HCT116 (cell line): ENCODE measurements around the gene PRXL2A. TPM values are rescaled to one million over a fixed set of nuclear protein-coding genes. Genes with fewer than 3 reads are reported as not detected.

Source experiments
- ATAC-seq: fragments of 200-7000 bp; cut with Tn5 transposase; 2 replicates; pipeline ENCODE4 v1.9.1; 2020; ENCODE audit warnings: mild to moderate bottlenecking, moderate library complexity
- BruUV-seq: library from RNA; stranded (reverse); fragments of 400-500 nt; replicated peaks from 2 replicates; lab custom pipeline; 2021; lab: Mats Ljungman, UMichigan
- CTCF ChIA-PET: fragments of 300-600 bp; sonication (Branson Sonifier 250); formaldehyde crosslinking; loops from one replicate; lab custom pipeline; 2021; ENCODE audit warnings: antibody characterized with exemption; lab: Charles Lee
- POLR2A ChIA-PET: fragments of 300-600, 350-600 bp; sonication (Branson Sonifier 250); formaldehyde crosslinking; loops from one replicate; lab custom pipeline; 2021; ENCODE audit warnings: antibody characterized with exemption; lab: Charles Lee
- RAD21 ChIA-PET, 2 experiments: fragments of 300-600 bp; sonication (Branson Sonifier 250); formaldehyde crosslinking; loops; one replicate each; lab custom pipeline; 2023; ENCODE audit warnings: low total read pairs in 2 of 2; ENCODE audit not compliant: uncharacterized antibody in 2 of 2, unreplicated experiment in 2 of 2, low non-redundant PET in 1 of 2; lab: Charles Lee
- DNase-seq: peaks from one replicate; pipeline ENCODE4 v3.0.0-alpha.2; 2010; ENCODE audit warnings: low read depth, low spot score
- H2AFZ ChIP-seq: fragments of 200-600 bp; shearing (Covaris generic), sonication (generic); 2 replicates; pipeline ENCODE4 v1.6.1; 2017; ENCODE audit warnings: low read depth, mixed run types, mixed read lengths, antibody characterized with exemption, low read length; ENCODE audit not compliant: poor library complexity, severe bottlenecking
- H3K27ac ChIP-seq: 2 replicates; pipeline ENCODE4 v1.5.1; 2012; ENCODE audit warnings: low read depth, low read length
- H3K27me3 ChIP-seq: fragments of 200-600 bp; sonication (generic); 2 replicates; pipeline ENCODE4 v1.6.1; 2016; ENCODE audit warnings: mixed run types, low read length, mixed read lengths; ENCODE audit not compliant: insufficient read depth
- H3K36me3 ChIP-seq, 2 experiments: fragments of 200-500 bp in 1 of 2; fragments of 200-600 bp in 1 of 2; sonication (Bioruptor generic) in 1 of 2; sonication (generic) in 1 of 2; 2 replicates each; pipeline versions ENCODE4 v1.5.1 to v1.6.1; 2014 to 2016; ENCODE audit warnings: low read length in 2 of 2, inconsistent platforms in 1 of 2, mixed read lengths in 1 of 2, mixed run types in 1 of 2; ENCODE audit not compliant: insufficient read depth in 2 of 2, control insufficient read depth in 1 of 2
- H3K4me1 ChIP-seq, 2 experiments: fragments of 200-600 bp in 1 of 2; sonication (generic) in 1 of 2; 2 replicates each; pipeline versions ENCODE4 v1.5.1 to v1.6.1; 2012 to 2017; ENCODE audit warnings: low read length in 2 of 2, inconsistent platforms in 1 of 2, mild to moderate bottlenecking in 1 of 2, mixed read lengths in 1 of 2, mixed run types in 1 of 2, moderate library complexity in 1 of 2; ENCODE audit not compliant: insufficient read depth in 2 of 2, control insufficient read depth in 1 of 2
- H3K4me2 ChIP-seq: fragments of 200-600 bp; sonication (generic); 2 replicates; pipeline ENCODE4 v1.6.1; 2017; ENCODE audit warnings: mixed run types, low read length, mixed read lengths
- H3K4me3 ChIP-seq, 2 experiments: fragments of 200-600 bp in 1 of 2; sonication (generic) in 1 of 2; replicated peaks in 1 of 2; 2 replicates each; pipeline ENCODE4 v1.5.1; 2011 to 2016; ENCODE audit warnings: low read length in 2 of 2, control low read depth in 1 of 2, low read depth in 1 of 2, mild to moderate bottlenecking in 1 of 2, mixed read lengths in 1 of 2, mixed run types in 1 of 2
- H3K79me2 ChIP-seq: fragments of 200-600 bp; sonication (generic); 2 replicates; pipeline ENCODE4 v1.6.1; 2017; ENCODE audit warnings: mild to moderate bottlenecking, mixed run types, low read length, moderate library complexity, mixed read lengths; ENCODE audit not compliant: insufficient read depth
- H3K9ac ChIP-seq: fragments of 200-600 bp; sonication (generic); 2 replicates; pipeline ENCODE4 v1.6.1; 2016; ENCODE audit warnings: low read length, mixed read lengths
- H3K9me2 ChIP-seq: fragments of 200-600 bp; sonication (generic), shearing (Covaris generic); 2 replicates; pipeline ENCODE4 v1.6.1; 2017; ENCODE audit warnings: mixed run types, mild to moderate bottlenecking, moderate library complexity; ENCODE audit not compliant: insufficient read depth
- H3K9me3 ChIP-seq, 2 experiments: fragments of 200-500 bp in 1 of 2; fragments of 200-600 bp in 1 of 2; sonication (Bioruptor generic) in 1 of 2; sonication (generic) in 1 of 2; 2 replicates each; pipeline ENCODE4 v1.6.1; 2014 to 2017; ENCODE audit warnings: low read length in 2 of 2, mixed read lengths in 2 of 2, inconsistent platforms in 1 of 2, low read depth in 1 of 2, mild to moderate bottlenecking in 1 of 2, mixed run types in 1 of 2, moderate library complexity in 1 of 2; ENCODE audit not compliant: control insufficient read depth in 1 of 2, insufficient read depth in 1 of 2
- H4K20me1 ChIP-seq: fragments of 200-600 bp; sonication (generic), shearing (Covaris generic); 2 replicates; pipeline ENCODE4 v1.6.1; 2017; ENCODE audit warnings: mixed run types, mild to moderate bottlenecking, moderate library complexity; ENCODE audit not compliant: insufficient read depth
- CBX3 ChIP-seq: IDR thresholded peaks from 2 replicates; pipeline ENCODE4 v1.6.1; 2012; ENCODE audit warnings: low read depth
- EZH2phosphoT487 ChIP-seq: fragments of 200-600 bp; IDR thresholded peaks from 2 replicates; pipeline ENCODE4 v1.6.1; 2018; ENCODE audit warnings: antibody characterized with exemption, borderline replicate concordance
- JUND ChIP-seq: IDR thresholded peaks from 2 replicates; pipeline ENCODE4 v1.6.1; 2012
- POLR2A ChIP-seq: IDR thresholded peaks from 2 replicates; pipeline ENCODE4 v1.7.0; 2011; ENCODE audit warnings: borderline replicate concordance; ENCODE audit not compliant: insufficient read depth, insufficient read length; ENCODE audit errors: extremely low read depth
- POLR2AphosphoS5 ChIP-seq: IDR thresholded peaks from 2 replicates; pipeline ENCODE4 v1.6.1; 2011; ENCODE audit warnings: mild to moderate bottlenecking, low read depth, low read length, moderate library complexity
- RAD21 ChIP-seq: IDR thresholded peaks from 2 replicates; pipeline ENCODE4 v1.6.1; 2012; ENCODE audit warnings: low read depth, mild to moderate bottlenecking
- TCF7L2 ChIP-seq: IDR thresholded peaks from 2 replicates; pipeline ENCODE4 v1.7.0; 2011; ENCODE audit warnings: borderline replicate concordance, inconsistent platforms; ENCODE audit not compliant: insufficient read depth, insufficient read length; ENCODE audit errors: extremely low read depth
- YY1 ChIP-seq: IDR thresholded peaks from 2 replicates; pipeline ENCODE4 v1.6.1; 2011; ENCODE audit warnings: low read length, low read depth, moderate library complexity, mild to moderate bottlenecking; ENCODE audit not compliant: insufficient replicate concordance; ENCODE audit errors: extremely low read depth
- ZNF274 ChIP-seq: fragments of 200-500 bp; sonication (Bioruptor generic); IDR thresholded peaks from 2 replicates; pipeline ENCODE4 v1.6.1; 2014; ENCODE audit warnings: mild to moderate bottlenecking, low read depth, low read length, inconsistent platforms
- intact Hi-C: fragments of 100-400 bp; cut with micrococcal nuclease; formaldehyde crosslinking; loops from 2 replicates; pipeline ENCODE4 v1.10.0; 2022
- total RNA-seq: library from RNA; stranded (reverse); gene quantifications from one replicate; pipeline ENCODE4 v1.2.1, GENCODE V29; 2021; ENCODE audit not compliant: unreplicated experiment
- TF ChIP-seq, protein P1 (sequence below): IDR thresholded peaks from 2 replicates; pipeline ENCODE4 v1.6.1; 2011; ENCODE audit warnings: mild to moderate bottlenecking, low read length, moderate library complexity; ENCODE audit not compliant: insufficient replicate concordance; ENCODE audit errors: extremely low read depth
- TF ChIP-seq, protein P2 (sequence below): IDR thresholded peaks from 2 replicates; pipeline ENCODE4 v1.6.1; 2012

The PRXL2A gene
- total RNA-seq, 1 experiment from 2014 or later = 4.9 TPM

DNA sequence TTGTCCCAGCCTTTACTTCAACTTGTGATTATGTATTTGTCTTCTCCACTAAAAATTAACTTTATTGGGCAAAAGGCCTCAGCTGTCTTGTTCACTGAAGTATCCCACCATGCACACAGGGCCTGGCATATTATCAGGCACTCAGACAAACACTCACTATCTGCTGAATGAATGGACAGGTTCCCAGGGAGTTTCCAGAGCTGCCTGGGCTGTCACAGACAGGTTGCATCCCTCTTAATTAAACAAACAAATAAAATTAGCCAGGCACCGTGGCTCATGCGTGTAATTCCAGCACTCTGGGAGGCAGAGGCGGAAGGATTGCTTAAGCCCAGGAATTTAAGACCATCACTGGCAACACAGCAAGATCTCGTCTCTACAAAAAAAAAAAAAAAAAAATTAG lies 44.3 kb downstream of the PRXL2A start:
- no peak for TF ChIP-seq EZH2phosphoT487
- no peak for TF ChIP-seq TCF7L2
- no peak for TF ChIP-seq YY1
- no peak for TF ChIP-seq CBX3
- no peak for TF ChIP-seq ZNF274
- TF ChIP-seq JUND = no peak
- TF ChIP-seq, protein P1, sequence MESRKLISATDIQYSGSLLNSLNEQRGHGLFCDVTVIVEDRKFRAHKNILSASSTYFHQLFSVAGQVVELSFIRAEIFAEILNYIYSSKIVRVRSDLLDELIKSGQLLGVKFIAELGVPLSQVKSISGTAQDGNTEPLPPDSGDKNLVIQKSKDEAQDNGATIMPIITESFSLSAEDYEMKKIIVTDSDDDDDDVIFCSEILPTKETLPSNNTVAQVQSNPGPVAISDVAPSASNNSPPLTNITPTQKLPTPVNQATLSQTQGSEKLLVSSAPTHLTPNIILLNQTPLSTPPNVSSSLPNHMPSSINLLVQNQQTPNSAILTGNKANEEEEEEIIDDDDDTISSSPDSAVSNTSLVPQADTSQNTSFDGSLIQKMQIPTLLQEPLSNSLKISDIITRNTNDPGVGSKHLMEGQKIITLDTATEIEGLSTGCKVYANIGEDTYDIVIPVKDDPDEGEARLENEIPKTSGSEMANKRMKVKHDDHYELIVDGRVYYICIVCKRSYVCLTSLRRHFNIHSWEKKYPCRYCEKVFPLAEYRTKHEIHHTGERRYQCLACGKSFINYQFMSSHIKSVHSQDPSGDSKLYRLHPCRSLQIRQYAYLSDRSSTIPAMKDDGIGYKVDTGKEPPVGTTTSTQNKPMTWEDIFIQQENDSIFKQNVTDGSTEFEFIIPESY = no peak
- TF ChIP-seq POLR2A = no peak
- no peak for TF ChIP-seq POLR2AphosphoS5
- TF ChIP-seq RAD21 = no peak
- TF ChIP-seq, protein P2, sequence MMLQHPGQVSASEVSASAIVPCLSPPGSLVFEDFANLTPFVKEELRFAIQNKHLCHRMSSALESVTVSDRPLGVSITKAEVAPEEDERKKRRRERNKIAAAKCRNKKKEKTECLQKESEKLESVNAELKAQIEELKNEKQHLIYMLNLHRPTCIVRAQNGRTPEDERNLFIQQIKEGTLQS = no peak

More for the DNA sequence above, 44.3 kb downstream of the PRXL2A start:
- CTCF ChIA-PET = interaction anchor here (1.5 to 1.7 kb wide), 3 partner anchors 8 to 53 kb away, joined by 5 to 9 read pairs (median 6); no protein-coding TSS in a partner anchor
- intact Hi-C loops = no loop called here
- Histone ChIP-seq H3K4me2 (peak overlapping the region; percentile 76), H3K36me3 (no peaks in the 10 kb centered on the region), H3K27me3 (no peaks in the 10 kb centered on the region), H4K20me1 (no peaks in the 10 kb centered on the region), H3K9me3 (peaks cover 0 to 5% of the 10 kb centered on the region in 2 experiments; a peak in 1 of 4 replicates), H3K9me2 (no peaks in the 10 kb centered on the region), H3K27ac (no peak overlapping the region), H3K4me3 (no peak overlapping the region), H2AFZ (no peak overlapping the region), H3K9ac (no peak overlapping the region), H3K4me1 (peaks cover 22 to 41% of the 10 kb centered on the region in 2 experiments), H3K79me2 (peaks cover 34% of the 10 kb centered on the region)
- no peak for DNase-seq
- POLR2A ChIA-PET = interaction anchor here (0.7 kb wide), 1 partner anchor 129 kb away, joined by 3 read pairs; no protein-coding TSS in a partner anchor
- no TSS peak for BruUV-seq
- no peak for ATAC-seq
- RAD21 ChIA-PET = no interaction called here
